Transverse colon (tissue), 4 donors: ENCODE data around the gene ATP5F1D.

ENCODE experiments used
- EP300 ChIP-seq: sonication (generic); formaldehyde crosslinking; IDR thresholded peaks from one replicate; pipeline ENCODE4 v1.6.1; 2017; ENCODE audit warnings: antibody characterized with exemption, low read depth
- POLR2A ChIP-seq: fragments of 450-650 bp; IDR thresholded peaks from one replicate; pipeline ENCODE4 v1.6.1; 2016; ENCODE audit warnings: antibody characterized with exemption, mild to moderate bottlenecking, moderate library complexity
- POLR2AphosphoS5 ChIP-seq, 3 donors: sonication (generic); formaldehyde crosslinking; IDR thresholded peaks; one replicate each; pipeline ENCODE4 v1.6.1; 2016; ENCODE audit warnings: antibody characterized with exemption in 3 of 3
- TF ChIP-seq, protein P1 (sequence below), 5 experiments: fragments of 200-600 bp in 3 of 5; fragments of 450-650 bp in 2 of 5; sonication (generic) in 3 of 5; IDR thresholded peaks; 1 replicate in 2 of 5; 2 replicates in 3 of 5; pipeline ENCODE4 v1.5.1; 2016 to 2017; ENCODE audit warnings: antibody characterized with exemption in 5 of 5, inconsistent platforms in 3 of 5, mild to moderate bottlenecking in 2 of 5, moderate library complexity in 1 of 5

DNA sequence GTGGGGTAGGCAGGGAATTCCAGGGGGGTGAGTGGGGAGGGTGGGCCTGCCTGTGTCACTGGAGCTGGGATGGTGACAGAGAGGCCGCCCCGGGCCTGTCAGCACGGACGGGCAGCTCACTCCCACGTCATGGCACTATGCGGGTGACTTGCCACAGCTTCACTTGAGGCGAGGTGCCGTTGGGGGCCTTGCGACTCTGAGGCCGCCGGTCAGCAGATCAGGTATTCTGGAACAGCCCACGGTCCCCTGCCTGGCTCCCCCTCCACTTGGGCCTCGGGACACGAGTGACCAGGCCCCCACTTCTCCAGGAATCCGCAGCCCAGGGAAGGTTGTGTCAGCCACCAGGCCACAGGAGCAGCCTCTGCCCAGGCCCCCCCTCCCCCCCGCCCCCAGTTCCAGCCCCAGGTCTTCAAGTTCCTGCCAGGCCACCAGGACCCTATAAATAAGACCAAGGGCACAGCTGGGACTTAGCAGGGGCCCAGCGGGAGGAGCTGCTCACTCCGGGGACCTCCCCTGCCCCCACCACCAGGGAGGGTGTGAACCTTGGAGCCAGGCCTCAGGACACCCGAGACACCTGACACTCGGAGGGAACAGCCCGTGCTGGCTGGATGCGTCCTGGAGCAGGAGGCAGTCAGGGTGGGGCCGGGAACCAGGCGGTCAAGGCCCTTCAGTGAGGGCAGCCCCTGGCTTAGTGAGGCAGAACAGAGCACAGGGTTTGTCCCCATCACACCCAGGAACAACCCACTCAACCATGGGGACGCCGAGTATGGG, 4.1 kb downstream of the ATP5F1D start:
- TF ChIP-seq, protein P1, sequence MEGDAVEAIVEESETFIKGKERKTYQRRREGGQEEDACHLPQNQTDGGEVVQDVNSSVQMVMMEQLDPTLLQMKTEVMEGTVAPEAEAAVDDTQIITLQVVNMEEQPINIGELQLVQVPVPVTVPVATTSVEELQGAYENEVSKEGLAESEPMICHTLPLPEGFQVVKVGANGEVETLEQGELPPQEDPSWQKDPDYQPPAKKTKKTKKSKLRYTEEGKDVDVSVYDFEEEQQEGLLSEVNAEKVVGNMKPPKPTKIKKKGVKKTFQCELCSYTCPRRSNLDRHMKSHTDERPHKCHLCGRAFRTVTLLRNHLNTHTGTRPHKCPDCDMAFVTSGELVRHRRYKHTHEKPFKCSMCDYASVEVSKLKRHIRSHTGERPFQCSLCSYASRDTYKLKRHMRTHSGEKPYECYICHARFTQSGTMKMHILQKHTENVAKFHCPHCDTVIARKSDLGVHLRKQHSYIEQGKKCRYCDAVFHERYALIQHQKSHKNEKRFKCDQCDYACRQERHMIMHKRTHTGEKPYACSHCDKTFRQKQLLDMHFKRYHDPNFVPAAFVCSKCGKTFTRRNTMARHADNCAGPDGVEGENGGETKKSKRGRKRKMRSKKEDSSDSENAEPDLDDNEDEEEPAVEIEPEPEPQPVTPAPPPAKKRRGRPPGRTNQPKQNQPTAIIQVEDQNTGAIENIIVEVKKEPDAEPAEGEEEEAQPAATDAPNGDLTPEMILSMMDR (IDR thresholded peaks at IDR 0.05): no peak
- TF ChIP-seq POLR2A (peak; percentile 67), POLR2AphosphoS5 (IDR thresholded peaks at IDR 0.05) (peak; percentile 58 to 94 (median 87)), EP300 (peak; percentile 98)
